ENCODE measurements around the gene SEC31B. TPM values are rescaled to one million over a fixed set of nuclear protein-coding genes. Genes with fewer than 3 reads are reported as not detected.

SEC31B gene
- total and polyA plus RNA-seq, 2 experiments from 2014 or later = 5.4 to 7.7 TPM

- H3K27me3 ChIP-seq = no peaks in the 10 kb centered on the region
Observed at GRCh38 chr10:100551196-100551595, 31.5 kb upstream of the SEC31B start.

GRCh38 chr10:100544950-100545349 lies 25.3 kb upstream of the SEC31B start:
- Histone ChIP-seq H3K4me1 (ENCODE audit: insufficient read depth) (no peaks in the 10 kb centered on the region), H3K79me2 (no peaks in the 10 kb centered on the region), H3K4me2 (no peak overlapping the region), H3K27ac (no peak overlapping the region), H4K20me1 (ENCODE audit: insufficient read depth, poor library complexity, severe bottlenecking) (peaks cover 7% of the 10 kb centered on the region), H3K36me3 (replicated peaks; ENCODE audit: insufficient read depth, low read depth) (peaks cover 4% of the 10 kb centered on the region), H3K9me3 (ENCODE audit: low read depth) (no peaks in the 10 kb centered on the region), H3K9me2 (replicated peaks; ENCODE audit: insufficient read depth) (no peaks in the 10 kb centered on the region), H2AFZ (no peak overlapping the region), H3K27me3 (no peaks in the 10 kb centered on the region), H3K4me3 (no peak overlapping the region)
- no peak for TF ChIP-seq EZH2phosphoT487 (IDR thresholded peaks at IDR 0.05; ENCODE audit: low read depth, severe bottlenecking, unreplicated experiment)
- no peak for TF ChIP-seq EZH2 (IDR thresholded peaks at IDR 0.05; ENCODE audit: borderline replicate concordance)
- TF ChIP-seq CTCF (IDR thresholded peaks at IDR 0.05; ENCODE audit: poor library complexity) = no peak
- 90% methylated on average over 5 of the region's 5 CpGs for WGBS (ENCODE audit: low lambda C conversion rate, missing lambda C conversion rate)
- no peak for DNase-seq (ENCODE audit: low spot score)

More at GRCh38 chr10:100551196-100551595, 31.5 kb upstream of the SEC31B start:
- H3K9me2 ChIP-seq (replicated peaks; ENCODE audit: insufficient read depth) = no peaks in the 10 kb centered on the region
- no peak overlapping the region for H3K4me2 ChIP-seq
- no peak overlapping the region for H3K27ac ChIP-seq
- no peak for DNase-seq (ENCODE audit: low spot score)
- H3K79me2 ChIP-seq = no peaks in the 10 kb centered on the region
- 86% methylated on average over 4 of the region's 4 CpGs for WGBS (ENCODE audit: low lambda C conversion rate, missing lambda C conversion rate)
- no peaks in the 10 kb centered on the region for H3K36me3 ChIP-seq (replicated peaks; ENCODE audit: insufficient read depth, low read depth)
- no peak overlapping the region for H3K4me3 ChIP-seq
- H3K9me3 ChIP-seq (ENCODE audit: low read depth) = no peaks in the 10 kb centered on the region
- TF ChIP-seq EZH2 (IDR thresholded peaks at IDR 0.05; ENCODE audit: borderline replicate concordance) = no peak
- H3K4me1 ChIP-seq (ENCODE audit: insufficient read depth) = peaks cover 8% of the 10 kb centered on the region
- H4K20me1 ChIP-seq (ENCODE audit: insufficient read depth, poor library complexity, severe bottlenecking) = no peaks in the 10 kb centered on the region
- no peak overlapping the region for H2AFZ ChIP-seq

GRCh38 chr10:100537475-100537874 lies 17.8 kb upstream of the SEC31B start:
- H3K36me3 ChIP-seq (replicated peaks; ENCODE audit: insufficient read depth, low read depth) = no peaks in the 10 kb centered on the region
- no peaks in the 10 kb centered on the region for H3K9me3 ChIP-seq (ENCODE audit: low read depth)
- WGBS (ENCODE audit: low lambda C conversion rate, missing lambda C conversion rate) = 93% methylated on average over 4 of the region's 4 CpGs
- no peaks in the 10 kb centered on the region for H3K9me2 ChIP-seq (replicated peaks; ENCODE audit: insufficient read depth)
- H2AFZ ChIP-seq = no peak overlapping the region
- TF ChIP-seq CTCF (IDR thresholded peaks at IDR 0.05; ENCODE audit: poor library complexity) = no peak
- TF ChIP-seq EZH2 (IDR thresholded peaks at IDR 0.05; ENCODE audit: borderline replicate concordance) = no peak
- TF ChIP-seq EZH2phosphoT487 (IDR thresholded peaks at IDR 0.05; ENCODE audit: low read depth, severe bottlenecking, unreplicated experiment) = no peak
- H4K20me1 ChIP-seq (ENCODE audit: insufficient read depth, poor library complexity, severe bottlenecking) = peaks cover 11% of the 10 kb centered on the region
- H3K27me3 ChIP-seq = no peaks in the 10 kb centered on the region
- H3K4me2 ChIP-seq = peak overlapping the region; percentile 93
- DNase-seq (ENCODE audit: low spot score) = no peak
- H3K27ac ChIP-seq = no peak overlapping the region
- peaks cover 45% of the 10 kb centered on the region for H3K79me2 ChIP-seq
- H3K4me1 ChIP-seq (ENCODE audit: insufficient read depth) = peaks cover 12% of the 10 kb centered on the region
- H3K4me3 ChIP-seq = no peak overlapping the region

GRCh38 chr10:100535715-100536353 lies 16.2 kb upstream of the SEC31B start, which contains the start of gene HIF1AN:
TSS of gene HIF1AN (plus strand) at chr10:100535943. CDS start at chr10:100535959, 16 bp downstream.
- Histone ChIP-seq H3K4me3 (peak within 1 kb of the TSS; percentile 86), H3K27ac (no peak within 1 kb of the TSS)
- 1% methylated on average over 32 of the region's 35 CpGs for WGBS (ENCODE audit: low lambda C conversion rate, missing lambda C conversion rate)

More at GRCh38 chr10:100535715-100536353, 16.2 kb upstream of the SEC31B start, which contains the start of gene HIF1AN:
- H3K4me2 ChIP-seq = peak within 1 kb of the TSS; percentile 93
- TF ChIP-seq EZH2 (IDR thresholded peaks at IDR 0.05; ENCODE audit: borderline replicate concordance) (no peak), CTCF (IDR thresholded peaks at IDR 0.05; ENCODE audit: poor library complexity) (peak; percentile 95)
- peaks cover 46% of the 10 kb centered on the region for H3K79me2 ChIP-seq
- peak within 1 kb of the TSS; percentile 94 for H2AFZ ChIP-seq
- no peaks in the 10 kb centered on the region for H3K36me3 ChIP-seq (replicated peaks; ENCODE audit: insufficient read depth, low read depth)
- H4K20me1 ChIP-seq (ENCODE audit: insufficient read depth, poor library complexity, severe bottlenecking) = peaks cover 11% of the 10 kb centered on the region
- H3K4me1 ChIP-seq (ENCODE audit: insufficient read depth) = peaks cover 12% of the 10 kb centered on the region
- H3K9me2 ChIP-seq (replicated peaks; ENCODE audit: insufficient read depth) = no peaks in the 10 kb centered on the region
- no peaks in the 10 kb centered on the region for H3K9me3 ChIP-seq (ENCODE audit: low read depth)
- no peaks in the 10 kb centered on the region for H3K27me3 ChIP-seq
- peak; percentile 97 for DNase-seq (ENCODE audit: low spot score)
